IMR-90 (cell line): ENCODE data around the gene PCDHGB6. TPM values are rescaled to one million over a fixed set of nuclear protein-coding genes. Genes with fewer than 3 reads are reported as not detected.

Experiments
- ATAC-seq: fragments of 200-7000 bp; cut with Tn5 transposase; 2 replicates; pipeline ENCODE4 v1.9.1; 2020; ENCODE audit warnings: low read depth, mild to moderate bottlenecking, moderate library complexity
- BruUV-seq: library from RNA; stranded (reverse); fragments of 400-500 nt; replicated peaks from 2 replicates; lab custom pipeline; 2021; lab: Mats Ljungman, UMichigan
- CTCF ChIA-PET: fragments of 300-600 bp; formaldehyde crosslinking; extraction: SDS; loops from one replicate; lab custom pipeline; 2021; ENCODE audit warnings: antibody characterized with exemption; lab: Yijun Ruan, JAX
- POLR2A ChIA-PET: fragments of 300-600 bp; sonication (Branson Sonifier 250); formaldehyde crosslinking; loops from one replicate; lab custom pipeline; 2022; ENCODE audit warnings: antibody characterized with exemption; ENCODE audit not compliant: unreplicated experiment; lab: Charles Lee
- DNase-seq: peaks from one replicate; pipeline ENCODE4 v3.0.0; 2013
- H2AFZ ChIP-seq: replicated peaks from 2 replicates; pipeline ENCODE3; 2013; ENCODE audit warnings: low read length, mild to moderate bottlenecking; ENCODE audit not compliant: poor library complexity
- H2AK5ac ChIP-seq: 2 replicates; pipeline ENCODE4 v1.6.1; 2013; ENCODE audit warnings: low read depth, low read length, inconsistent platforms
- H2AK9ac ChIP-seq: replicated peaks from 2 replicates; pipeline ENCODE3; 2013; ENCODE audit warnings: mild to moderate bottlenecking, low read depth, low read length, moderate library complexity; ENCODE audit not compliant: poor library complexity
- H2BK120ac ChIP-seq: 2 replicates; pipeline ENCODE4 v1.6.1; 2013; ENCODE audit warnings: low read depth, low read length, inconsistent platforms
- H2BK15ac ChIP-seq: 3 replicates; pipeline ENCODE4 v1.6.1; 2013; ENCODE audit warnings: low read depth, low read length, inconsistent platforms
- H2BK20ac ChIP-seq: 2 replicates; pipeline ENCODE4 v1.6.1; 2013; ENCODE audit warnings: low read depth, mild to moderate bottlenecking, inconsistent platforms, low read length, moderate library complexity
- H2BK5ac ChIP-seq: 2 replicates; pipeline ENCODE4 v1.6.1; 2013; ENCODE audit warnings: mild to moderate bottlenecking, low read depth, low read length, inconsistent platforms; ENCODE audit not compliant: poor library complexity, severe bottlenecking
- H3K14ac ChIP-seq: replicated peaks from 2 replicates; pipeline ENCODE4 v1.6.1; 2013; ENCODE audit warnings: low read depth, low read length, inconsistent platforms
- H3K18ac ChIP-seq: 2 replicates; pipeline ENCODE4 v1.6.1; 2013; ENCODE audit warnings: low read depth, low read length, control low read depth
- H3K23ac ChIP-seq: 2 replicates; pipeline ENCODE4 v1.6.1; 2013; ENCODE audit warnings: low read depth, low read length, inconsistent platforms
- H3K27ac ChIP-seq: 2 replicates; pipeline ENCODE4 v1.5.1; 2013; ENCODE audit warnings: mild to moderate bottlenecking, control low read depth, low read length; ENCODE audit not compliant: insufficient read depth
- H3K27me3 ChIP-seq: 2 replicates; pipeline ENCODE4 v1.6.1; 2013; ENCODE audit warnings: low read length; ENCODE audit not compliant: control insufficient read depth, insufficient read depth
- H3K36me3 ChIP-seq: 2 replicates; pipeline ENCODE4 v1.6.1; 2013; ENCODE audit warnings: low read length, mixed read lengths; ENCODE audit not compliant: control insufficient read depth, insufficient read depth
- H3K4ac ChIP-seq: 2 replicates; pipeline ENCODE4 v1.6.1; 2013; ENCODE audit warnings: low read depth, low read length, inconsistent platforms
- H3K4me1 ChIP-seq: 2 replicates; pipeline ENCODE4 v1.6.1; 2013; ENCODE audit warnings: low read length, mixed read lengths; ENCODE audit not compliant: control insufficient read depth, insufficient read depth
- H3K4me2 ChIP-seq: 2 replicates; pipeline ENCODE4 v1.6.1; 2013; ENCODE audit warnings: low read depth, mild to moderate bottlenecking, control low read depth, low read length, moderate library complexity
- H3K4me3 ChIP-seq: 2 replicates; pipeline ENCODE4 v1.5.1; 2013; ENCODE audit warnings: low read depth, mild to moderate bottlenecking, control low read depth, low read length, moderate library complexity; ENCODE audit not compliant: insufficient read depth
- H3K56ac ChIP-seq: 2 replicates; pipeline ENCODE4 v1.6.1; 2013; ENCODE audit warnings: low read length, inconsistent platforms; ENCODE audit not compliant: insufficient read depth; ENCODE audit errors: extremely low read depth
- H3K79me1 ChIP-seq, 2 experiments: 2 replicates each; pipeline ENCODE4 v1.6.1; 2013; ENCODE audit warnings: low read length in 2 of 2, inconsistent platforms in 1 of 2, low read depth in 1 of 2
- H3K9ac ChIP-seq: 2 replicates; pipeline ENCODE4 v1.6.1; 2013; ENCODE audit warnings: low read depth, low read length, control low read depth
- H3K9me1 ChIP-seq: 2 replicates; pipeline ENCODE4 v1.6.1; 2013; ENCODE audit warnings: low read length, inconsistent platforms; ENCODE audit not compliant: insufficient read depth
- H3K9me3 ChIP-seq: 2 replicates; pipeline ENCODE4 v1.6.1; 2013; ENCODE audit warnings: low read length; ENCODE audit not compliant: control insufficient read depth, insufficient read depth
- H4K20me1 ChIP-seq: 2 replicates; pipeline ENCODE4 v1.6.1; 2013; ENCODE audit warnings: low read length, inconsistent platforms; ENCODE audit not compliant: insufficient read depth
- H4K5ac ChIP-seq: 2 replicates; pipeline ENCODE4 v1.6.1; 2013; ENCODE audit warnings: mild to moderate bottlenecking, low read depth, low read length, control low read depth
- H4K8ac ChIP-seq, 2 experiments: 2 replicates each; pipeline ENCODE4 v1.6.1; 2013; ENCODE audit warnings: low read depth in 2 of 2, low read length in 2 of 2, control low read depth in 1 of 2, inconsistent platforms in 1 of 2
- H4K91ac ChIP-seq: 2 replicates; pipeline ENCODE4 v1.6.1; 2013; ENCODE audit warnings: low read depth, low read length, inconsistent platforms; ENCODE audit not compliant: insufficient read depth
- CHD1 ChIP-seq: IDR thresholded peaks from 2 replicates; pipeline ENCODE4 v1.6.1; 2012; ENCODE audit warnings: low read depth, low read length, improper control_type of control experiment
- CTCF ChIP-seq: conservative IDR thresholded peaks from 2 replicates; pipeline ENCODE4 v1.5.1; 2012; ENCODE audit warnings: mild to moderate bottlenecking, low read depth, low read length, improper control_type of control experiment
- FOS ChIP-seq: fragments of 150-350 bp; IDR thresholded peaks from 2 replicates; pipeline ENCODE4 v1.6.1; 2016; ENCODE audit warnings: low read depth, low read length
- NFE2L2 ChIP-seq: fragments of 150-350 bp; IDR thresholded peaks from 2 replicates; pipeline ENCODE4 v1.6.1; 2016; ENCODE audit warnings: low read depth, mild to moderate bottlenecking, low read length
- RAD21 ChIP-seq: IDR thresholded peaks from 2 replicates; pipeline ENCODE4 v1.6.1; 2012; ENCODE audit warnings: low read length, improper control_type of control experiment
- WGBS, 2 experiments: methylation state at CpG; one replicate each; pipeline versions ENCODE4 v1.1.5 to v1.1.7; 2013; ENCODE audit warnings: missing lambda C conversion rate in 2 of 2; ENCODE audit not compliant: insufficient read length in 1 of 2; ENCODE audit errors: extremely low coverage in 2 of 2; 5-methylcytosine and 5-hydroxymethylcytosine counted together
- dilution Hi-C: fragments of 300-500 bp; cut with HindIII; formaldehyde crosslinking; loops from one replicate; pipeline ENCODE4 v1.14.3; 2018; ENCODE audit warnings: low sequenced_read_pairs; ENCODE audit not compliant: unreplicated experiment
- in situ Hi-C: fragments of 300-500 bp; cut with MboI; formaldehyde crosslinking; loops from 3 replicates; pipeline ENCODE4 v1.14.3; 2019; ENCODE audit warnings: low sequenced_read_pairs, inconsistent platforms, mixed read lengths
- intact Hi-C: fragments of 100-400 bp; cut with micrococcal nuclease; formaldehyde crosslinking; loops from 2 replicates; pipeline ENCODE4 v1.10.0; 2022
- polyA plus RNA-seq, 3 experiments: library from polyadenylated mRNA; depleted of rRNA; stranded (reverse); fragments of >200 nt; gene quantifications; 2 replicates each; pipeline ENCODE4 v1.2.3, GENCODE V29; 2012; ENCODE audit warnings: low replicate concordance in 1 of 3
- total RNA-seq: library from RNA; depleted of rRNA; stranded (reverse); fragments of >200 nt; gene quantifications from 2 replicates; pipeline ENCODE4 v1.2.3, GENCODE V29; 2012

PCDHGB6 gene
- total and polyA plus RNA-seq, 2 of the 4 experiments (the other 2 are of a cell fraction): 1.4 to 2.2 TPM

- intact Hi-C loops (no loop called here), in situ Hi-C loops (no loop called here), dilution Hi-C loops (no loop called here)
- Histone ChIP-seq H2BK120ac (no peak within 1 kb of the TSS), H2BK15ac (no peak within 1 kb of the TSS), H3K14ac (no peak within 1 kb of the TSS), H2AK5ac (no peak within 1 kb of the TSS), H2AK9ac (no peak within 1 kb of the TSS), H3K27ac (no peak within 1 kb of the TSS), H4K20me1 (no peaks in the 10 kb centered on the region), H3K4me2 (no peak within 1 kb of the TSS), H4K8ac (no peak within 1 kb of the TSS), H3K27me3 (no peaks in the 10 kb centered on the region), H3K36me3 (peaks cover 20% of the 10 kb centered on the region), H3K4me1 (no peaks in the 10 kb centered on the region), H3K79me1 (peaks cover 16 to 26% of the 10 kb centered on the region in 2 experiments), H4K5ac (no peak within 1 kb of the TSS), H3K18ac (no peak within 1 kb of the TSS), H3K56ac (no peak within 1 kb of the TSS), H3K9me3 (peaks cover 51% of the 10 kb centered on the region), H3K23ac (no peak within 1 kb of the TSS), H4K91ac (no peak within 1 kb of the TSS), H2BK5ac (no peak within 1 kb of the TSS), H2AFZ (peak within 1 kb of the TSS; percentile 9), H3K9me1 (no peaks in the 10 kb centered on the region), H3K9ac (no peak within 1 kb of the TSS), H2BK20ac (no peak within 1 kb of the TSS), H3K4ac (no peak within 1 kb of the TSS), H3K4me3 (peak within 1 kb of the TSS; percentile 24)
- 17% methylated on average over 3 of the region's 27 CpGs; no CpG with 5 or more reads in 1 of the 2 experiments for WGBS, 2 experiments
- TF ChIP-seq RAD21 (peak; percentile 36), CTCF (peak; percentile 43), FOS (no peak), NFE2L2 (no peak), CHD1 (no peak)
- DNase-seq (peak; percentile 40), ATAC-seq (no peak)
- ChIA-PET CTCF (interaction anchor here (1.2 kb wide), 1 partner anchor 161 kb away, joined by 4 read pairs; no protein-coding TSS in a partner anchor), POLR2A (no interaction called here)
- no TSS peak for BruUV-seq
Measured at GRCh38 chr5:141402553-141403243, 5.1 kb upstream of the PCDHGB6 start, which contains the start of gene PCDHGA9. PCDHGA9 (plus strand) TSS chr5:141402778; CDS start chr5:141402953, 175 bp downstream.
